H9 (cell line): ENCODE results near the gene TMEM107. TPM values are rescaled to one million over a fixed set of nuclear protein-coding genes. Genes with fewer than 3 reads are reported as not detected.
A peak's percentile ranks its signal among the peaks of the same experiment; 100 is the strongest.

Experiments used
- DNase-seq: peaks from one replicate; pipeline ENCODE4 v3.0.0-alpha.2; 2017
- H2AFZ ChIP-seq: one replicate; pipeline ENCODE4 v1.6.1; 2013; ENCODE audit warnings: mild to moderate bottlenecking, low read length, control low read depth, moderate library complexity
- H2AK5ac ChIP-seq: 2 replicates; pipeline ENCODE4 v1.6.1; 2013; ENCODE audit warnings: low read length, control low read depth, mixed read lengths; ENCODE audit not compliant: insufficient read length
- H2BK120ac ChIP-seq: one replicate; pipeline ENCODE4 v1.6.1; 2013; ENCODE audit warnings: low read depth, mild to moderate bottlenecking, low read length, control low read depth, inconsistent platforms; ENCODE audit not compliant: poor library complexity, severe bottlenecking
- H2BK12ac ChIP-seq: 2 replicates; pipeline ENCODE4 v1.6.1; 2013; ENCODE audit warnings: low read length, control low read depth, mixed read lengths, low read depth; ENCODE audit not compliant: insufficient read length
- H2BK15ac ChIP-seq: 2 replicates; pipeline ENCODE4 v1.6.1; 2013; ENCODE audit warnings: low read depth, low read length, control low read depth
- H2BK20ac ChIP-seq: one replicate; pipeline ENCODE4 v1.6.1; 2013; ENCODE audit warnings: low read depth, mild to moderate bottlenecking, low read length, control low read depth, inconsistent platforms; ENCODE audit not compliant: poor library complexity, severe bottlenecking
- H2BK5ac ChIP-seq: 2 replicates; pipeline ENCODE4 v1.6.1; 2013; ENCODE audit warnings: low read length, control low read depth, mixed read lengths; ENCODE audit not compliant: insufficient read length
- H3K14ac ChIP-seq: 2 replicates; pipeline ENCODE4 v1.6.1; 2013; ENCODE audit warnings: low read length, control low read depth; ENCODE audit not compliant: insufficient read depth
- H3K18ac ChIP-seq: 2 replicates; pipeline ENCODE4 v1.6.1; 2013; ENCODE audit warnings: low read depth, mild to moderate bottlenecking, mixed read lengths, low read length, control low read depth; ENCODE audit not compliant: insufficient read length
- H3K23ac ChIP-seq: 2 replicates; pipeline ENCODE4 v1.6.1; 2013; ENCODE audit warnings: low read length, control low read depth, mixed read lengths, low read depth; ENCODE audit not compliant: insufficient read length
- H3K23me2 ChIP-seq: 2 replicates; pipeline ENCODE4 v1.6.1; 2013; ENCODE audit warnings: low read depth, mild to moderate bottlenecking, mixed read lengths, low read length, control low read depth; ENCODE audit not compliant: insufficient read length, poor library complexity, severe bottlenecking
- H3K27ac ChIP-seq: 2 replicates; pipeline ENCODE4 v1.5.1; 2013; ENCODE audit warnings: low read length, control low read depth, mixed read lengths, low read depth; ENCODE audit not compliant: insufficient read length
- H3K27me3 ChIP-seq: 2 replicates; pipeline ENCODE4 v1.6.1; 2013; ENCODE audit warnings: low read length, control low read depth, inconsistent platforms; ENCODE audit not compliant: insufficient read depth
- H3K4ac ChIP-seq: 2 replicates; pipeline ENCODE4 v1.6.1; 2013; ENCODE audit warnings: low read depth, mild to moderate bottlenecking, control low read depth, inconsistent platforms, low read length, moderate library complexity
- H3K4me1 ChIP-seq: 2 replicates; pipeline ENCODE4 v1.6.1; 2013; ENCODE audit warnings: low read length, control low read depth, inconsistent platforms; ENCODE audit not compliant: insufficient read depth
- H3K4me2 ChIP-seq: 2 replicates; pipeline ENCODE4 v1.6.1; 2013; ENCODE audit warnings: low read length, control low read depth, mixed read lengths; ENCODE audit not compliant: insufficient read length, insufficient read depth
- H3K56ac ChIP-seq: 2 replicates; pipeline ENCODE4 v1.6.1; 2013; ENCODE audit warnings: low read depth, mild to moderate bottlenecking, mixed read lengths, low read length, control low read depth; ENCODE audit not compliant: insufficient read length
- H3K79me1 ChIP-seq: 2 replicates; pipeline ENCODE4 v1.6.1; 2013; ENCODE audit warnings: low read depth, mild to moderate bottlenecking, moderate library complexity, low read length, control low read depth, inconsistent platforms; ENCODE audit not compliant: insufficient read depth, poor library complexity, severe bottlenecking
- H3K79me2 ChIP-seq: 2 replicates; pipeline ENCODE4 v1.6.1; 2013; ENCODE audit warnings: low read length, control low read depth, inconsistent platforms; ENCODE audit not compliant: insufficient read depth
- H3K9ac ChIP-seq: 2 replicates; pipeline ENCODE4 v1.6.1; 2013; ENCODE audit warnings: low read length, control low read depth, mixed read lengths; ENCODE audit not compliant: insufficient read length; ENCODE audit errors: extremely low read depth
- H3K9me3 ChIP-seq: one replicate; pipeline ENCODE4 v1.6.1; 2013; ENCODE audit warnings: low read depth, low read length, inconsistent platforms; ENCODE audit not compliant: control insufficient read depth
- H3T11ph ChIP-seq: one replicate; pipeline ENCODE4 v1.6.1; 2013; ENCODE audit warnings: mild to moderate bottlenecking, low read length, control low read depth, inconsistent platforms
- H4K20me1 ChIP-seq: one replicate; pipeline ENCODE4 v1.6.1; 2013; ENCODE audit not compliant: control insufficient read depth, insufficient read length, insufficient read depth
- H4K5ac ChIP-seq: 2 replicates; pipeline ENCODE4 v1.6.1; 2013; ENCODE audit warnings: low read depth, mild to moderate bottlenecking, mixed read lengths, low read length, control low read depth; ENCODE audit not compliant: insufficient read length
- H4K8ac ChIP-seq: replicated peaks from 2 replicates; pipeline ENCODE4 v1.6.1; 2013; ENCODE audit warnings: low read length, control low read depth, mixed read lengths, low read depth; ENCODE audit not compliant: insufficient read length
- H4K91ac ChIP-seq: 2 replicates; pipeline ENCODE4 v1.6.1; 2013; ENCODE audit warnings: low read depth, mild to moderate bottlenecking, moderate library complexity, mixed read lengths, low read length, control low read depth; ENCODE audit not compliant: insufficient read length
- H3K27ac Mint-ChIP-seq, 3 experiments: 2 replicates in 2 of 3; 3 replicates in 1 of 3; pipeline ENCODE4 v1.8.0; 2020 to 2021; ENCODE audit warnings: mixed read lengths in 3 of 3, mild to moderate bottlenecking in 1 of 3, moderate library complexity in 1 of 3
- H3K27me3 Mint-ChIP-seq: 2 replicates; pipeline ENCODE4 v1.8.0; 2021; ENCODE audit warnings: low read depth, mild to moderate bottlenecking, moderate library complexity, mixed read lengths
- H3K36me3 Mint-ChIP-seq, 3 experiments: 2 replicates in 2 of 3; 3 replicates in 1 of 3; pipeline ENCODE4 v1.8.0; 2020 to 2021; ENCODE audit warnings: low read depth in 3 of 3, mixed read lengths in 3 of 3; ENCODE audit not compliant: insufficient read depth in 1 of 3
- H3K4me1 Mint-ChIP-seq, 2 experiments: 2 replicates each; pipeline ENCODE4 v1.8.0; 2020; ENCODE audit warnings: mixed read lengths in 2 of 2
- H3K4me3 Mint-ChIP-seq, 2 experiments: 2 replicates in 1 of 2; 3 replicates in 1 of 2; pipeline ENCODE4 v1.8.0; 2020 to 2021; ENCODE audit warnings: mild to moderate bottlenecking in 2 of 2, mixed read lengths in 2 of 2, moderate library complexity in 1 of 2
- H3K9me3 Mint-ChIP-seq, 2 experiments: 2 replicates in 1 of 2; 3 replicates in 1 of 2; pipeline ENCODE4 v1.8.0; 2020; ENCODE audit warnings: mild to moderate bottlenecking in 2 of 2, mixed read lengths in 2 of 2, moderate library complexity in 1 of 2
- WGBS: extraction: QIAGEN DNeasy Blood & Tissue Kit; methylation state at CpG from one replicate; pipeline ENCODE4 v1.1.7; 2013; ENCODE audit warnings: missing lambda C conversion rate, low lambda C conversion rate, mixed read lengths; ENCODE audit not compliant: insufficient read length; ENCODE audit errors: extremely low coverage; 5-methylcytosine and 5-hydroxymethylcytosine counted together
- total RNA-seq: library from RNA; stranded (reverse); gene quantifications from 2 replicates; pipeline ENCODE4 v1.2.1, GENCODE V29; 2021
- TF ChIP-seq, protein P1 (sequence below): fragments of 200-600 bp; sonication (generic); conservative IDR thresholded peaks from 3 replicates; pipeline ENCODE4 v1.8.0; 2021; ENCODE audit warnings: antibody characterized with exemption, mild to moderate bottlenecking

The TMEM107 gene
- total RNA-seq, 1 experiment from 2014 or later, result 12.7 TPM

DNA sequence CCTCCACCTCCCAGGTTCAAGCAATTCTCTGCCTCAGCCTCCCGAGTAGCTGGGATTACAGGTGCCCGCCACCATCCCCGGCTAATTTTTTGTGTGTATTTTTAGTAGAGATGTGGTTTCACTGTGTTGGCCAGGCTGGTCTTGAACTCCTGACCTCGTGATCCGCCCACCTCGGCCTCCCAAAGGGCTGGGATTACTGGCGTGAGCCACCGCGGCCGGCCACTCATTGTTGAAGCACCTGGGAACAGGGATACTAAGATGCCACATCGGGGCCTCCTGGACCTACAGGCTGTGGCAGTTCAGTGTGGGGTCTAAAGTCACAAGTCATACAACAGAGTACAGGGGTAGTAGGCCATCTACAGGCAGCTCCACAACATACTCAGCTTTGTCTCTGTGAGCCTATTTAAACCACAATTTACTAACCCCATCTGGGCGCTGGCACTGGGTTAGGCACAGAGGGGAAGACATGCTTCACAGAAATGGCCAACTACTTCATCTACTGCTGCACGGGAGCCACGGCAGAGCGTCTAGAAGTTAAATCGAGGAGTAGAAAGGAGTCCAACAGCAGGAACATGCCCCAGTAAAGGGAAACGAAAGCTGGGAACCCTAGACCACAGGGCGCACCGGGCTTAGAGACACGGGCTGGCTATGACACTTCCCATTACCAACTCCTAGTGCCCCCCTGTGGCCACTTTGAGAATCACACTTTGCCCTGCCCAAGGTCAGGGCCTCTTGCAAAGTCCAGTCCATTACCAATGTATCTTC is 17.7 kb downstream of the TMEM107 start:
- Histone ChIP-seq H3K9me3 (no peaks in the 10 kb centered on the region), H2BK15ac (no peak overlapping the region), H3K4me2 (no peak overlapping the region), H4K5ac (no peak overlapping the region), H3K9ac (no peak overlapping the region), H3K79me1 (no peaks in the 10 kb centered on the region), H3K27me3 (no peaks in the 10 kb centered on the region), H2BK20ac (no peak overlapping the region), H2BK12ac (no peak overlapping the region), H3K79me2 (no peaks in the 10 kb centered on the region), H3K27ac (no peak overlapping the region), H3K4ac (no peak overlapping the region), H4K8ac (no peak overlapping the region), H2BK120ac (no peak overlapping the region), H2BK5ac (no peak overlapping the region), H3K4me1 (peaks cover 3% of the 10 kb centered on the region; the same call in 1 of the 2 replicates), H3K18ac (no peak overlapping the region), H3K23ac (no peak overlapping the region), H4K20me1 (no peaks in the 10 kb centered on the region), H4K91ac (no peak overlapping the region), H3T11ph (no peak overlapping the region), H2AK5ac (no peak overlapping the region), H3K56ac (no peak overlapping the region), H2AFZ (no peak overlapping the region), H3K14ac (no peak overlapping the region), H3K23me2 (peaks cover 17% of the 10 kb centered on the region)
- Mint-ChIP-seq H3K27ac (peak overlapping the region; percentile 8 to 54 (median 44); a peak in 2 of 7 replicates), H3K4me1 (peaks cover 25 to 31% of the 10 kb centered on the region in 2 experiments), H3K36me3 (peaks cover 10 to 26% (median 22%) of the 10 kb centered on the region in 3 experiments), H3K9me3 (no peaks in the 10 kb centered on the region), H3K4me3 (peak overlapping the region in 1 of 2 experiments; percentile 50; a peak in 3 of 5 replicates), H3K27me3 (peaks cover 3% of the 10 kb centered on the region)
- peak; percentile 95 for DNase-seq
- TF ChIP-seq, protein P1, sequence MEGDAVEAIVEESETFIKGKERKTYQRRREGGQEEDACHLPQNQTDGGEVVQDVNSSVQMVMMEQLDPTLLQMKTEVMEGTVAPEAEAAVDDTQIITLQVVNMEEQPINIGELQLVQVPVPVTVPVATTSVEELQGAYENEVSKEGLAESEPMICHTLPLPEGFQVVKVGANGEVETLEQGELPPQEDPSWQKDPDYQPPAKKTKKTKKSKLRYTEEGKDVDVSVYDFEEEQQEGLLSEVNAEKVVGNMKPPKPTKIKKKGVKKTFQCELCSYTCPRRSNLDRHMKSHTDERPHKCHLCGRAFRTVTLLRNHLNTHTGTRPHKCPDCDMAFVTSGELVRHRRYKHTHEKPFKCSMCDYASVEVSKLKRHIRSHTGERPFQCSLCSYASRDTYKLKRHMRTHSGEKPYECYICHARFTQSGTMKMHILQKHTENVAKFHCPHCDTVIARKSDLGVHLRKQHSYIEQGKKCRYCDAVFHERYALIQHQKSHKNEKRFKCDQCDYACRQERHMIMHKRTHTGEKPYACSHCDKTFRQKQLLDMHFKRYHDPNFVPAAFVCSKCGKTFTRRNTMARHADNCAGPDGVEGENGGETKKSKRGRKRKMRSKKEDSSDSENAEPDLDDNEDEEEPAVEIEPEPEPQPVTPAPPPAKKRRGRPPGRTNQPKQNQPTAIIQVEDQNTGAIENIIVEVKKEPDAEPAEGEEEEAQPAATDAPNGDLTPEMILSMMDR, result peak; percentile 84
- no CpG with 5 or more reads among the region's 20 CpGs for WGBS
